HG02870 (cell line): ENCODE results near the gene CIB2.

ENCODE experiments used
- ATAC-seq: cut with Tn5 transposase; IDR thresholded peaks from one replicate; pipeline ENCODE4 v1.9.1; 2021; ENCODE audit warnings: mild to moderate bottlenecking, moderate library complexity; ENCODE audit not compliant: unreplicated experiment

The CIB2 gene

GRCh38 chr15:78149805-78150751 is 18.8 kb upstream of the CIB2 start:
- peak; percentile 25 for ATAC-seq

- ATAC-seq: peak; percentile 80
Measured at GRCh38 chr15:78149068-78149804, 18.0 kb upstream of the CIB2 start, which contains the start of gene IDH3A. IDH3A (plus strand) TSS chr15:78149362; CDS start chr15:78149404, 42 bp downstream.

- ATAC-seq: no peak
Measured at GRCh38 chr15:78148392-78149067, 17.3 kb upstream of the CIB2 start.

DNA sequence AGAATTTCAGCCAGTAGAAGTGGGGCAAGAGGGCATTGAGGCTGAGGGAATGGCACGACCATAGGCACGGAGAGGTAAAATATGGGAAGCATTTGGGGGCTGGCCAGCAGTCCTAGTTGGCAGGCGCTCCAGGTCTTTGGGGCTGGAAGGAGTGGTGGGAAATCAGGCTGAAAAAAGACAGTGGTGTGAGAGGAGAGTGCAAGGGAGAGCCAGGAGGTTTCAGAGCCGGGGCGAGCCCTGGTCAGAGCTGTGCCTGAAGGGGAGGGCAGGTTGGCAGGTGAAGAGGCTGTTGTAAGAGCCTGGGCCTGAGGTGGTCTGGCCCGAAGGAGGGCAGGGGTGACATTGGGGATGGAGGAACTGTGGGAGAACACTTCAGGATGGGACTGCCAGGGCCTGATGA is 16.3 kb upstream of the CIB2 start:
- no peak for ATAC-seq

DNA sequence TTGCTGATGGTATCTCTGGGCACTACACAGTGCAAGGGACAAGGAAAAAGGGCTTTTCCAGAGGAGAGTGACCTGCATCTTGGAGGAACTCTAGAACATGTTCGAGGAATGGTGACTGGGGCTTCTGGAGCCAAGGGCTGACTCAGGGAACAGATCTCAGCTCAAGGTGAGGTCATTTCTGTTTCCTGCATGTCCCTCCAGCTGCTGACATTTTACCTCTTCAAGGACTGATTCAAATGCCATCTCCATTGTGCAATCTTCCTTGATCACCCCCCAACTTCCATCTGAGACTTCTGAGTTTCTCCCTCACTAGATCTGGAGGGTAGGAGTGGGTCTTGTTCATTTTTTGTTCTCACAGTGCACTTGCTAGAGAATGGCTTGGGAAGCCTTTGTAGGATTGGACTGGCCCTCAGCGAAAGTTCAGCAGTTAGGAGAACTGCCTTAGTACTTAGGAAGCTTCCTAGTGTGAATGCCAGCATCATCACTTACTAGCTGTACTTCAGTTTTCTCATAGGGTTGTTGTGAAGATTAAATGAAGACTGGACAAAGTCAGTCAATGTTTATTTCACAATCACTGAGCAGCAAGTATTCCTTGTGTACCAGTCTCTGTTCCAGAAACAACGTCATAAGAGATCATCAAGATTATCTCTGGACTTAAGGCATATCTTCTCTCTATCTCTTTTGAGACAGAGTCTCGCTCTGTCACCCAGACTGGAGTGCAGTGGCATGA is 15.3 kb upstream of the CIB2 start:
- ATAC-seq: no peak

GRCh38 chr15:78142332-78142731 is 11.1 kb upstream of the CIB2 start:
- ATAC-seq: no peak

GRCh38 chr15:78140292-78140691 is 9.0 kb upstream of the CIB2 start:
- no peak for ATAC-seq

GRCh38 chr15:78139578-78139977 is 8.3 kb upstream of the CIB2 start:
- no peak for ATAC-seq

DNA sequence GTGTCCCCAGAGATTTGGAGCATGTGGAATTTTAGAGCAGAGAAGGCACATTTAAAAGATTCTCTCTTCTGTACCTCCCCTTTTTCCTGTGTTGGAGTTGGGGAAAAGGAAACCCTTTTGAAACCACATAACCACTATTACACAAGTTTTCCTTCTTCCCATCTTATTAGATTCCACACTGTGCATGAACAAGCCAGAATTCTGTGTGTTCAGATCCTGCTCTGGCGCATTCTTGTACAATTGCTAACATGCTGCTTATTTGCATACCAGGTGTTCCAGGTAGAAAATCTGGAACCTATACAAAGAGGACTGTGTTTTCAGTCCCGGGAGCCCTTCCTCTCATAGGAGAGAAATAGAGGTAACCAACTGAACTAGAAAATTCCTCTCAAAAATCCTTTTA is 2.6 kb upstream of the CIB2 start:
- ATAC-seq: no peak

GRCh38 chr15:78130466-78131294 is 565 bp downstream of the CIB2 start:
- ATAC-seq: peak; percentile 32

DNA sequence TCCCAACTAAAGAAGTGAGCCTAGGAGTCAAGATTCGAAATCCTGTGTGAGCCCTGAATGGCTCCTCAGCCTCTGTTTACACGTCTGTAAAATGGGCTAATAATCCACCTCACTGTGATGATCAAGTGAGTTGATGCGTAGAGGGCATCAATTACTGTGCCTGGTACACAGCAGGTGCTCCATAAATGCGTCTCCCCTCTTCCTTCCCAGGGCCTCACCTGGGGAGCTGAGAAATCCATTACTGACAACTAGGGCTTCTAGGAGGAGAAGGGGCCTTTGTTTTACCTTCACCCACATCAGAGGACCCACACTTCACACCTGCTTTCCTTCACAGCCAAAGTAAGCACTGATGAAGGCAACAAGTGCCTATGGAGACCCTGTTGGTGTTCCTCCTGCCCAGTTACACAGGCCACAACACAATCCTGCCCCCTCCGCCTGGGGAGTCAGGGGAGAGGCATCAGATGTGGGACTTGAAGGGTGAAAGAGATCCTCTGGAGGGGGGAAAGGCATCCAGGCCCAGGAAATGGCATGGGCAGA is 1.4 kb downstream of the CIB2 start:
- no peak for ATAC-seq

DNA sequence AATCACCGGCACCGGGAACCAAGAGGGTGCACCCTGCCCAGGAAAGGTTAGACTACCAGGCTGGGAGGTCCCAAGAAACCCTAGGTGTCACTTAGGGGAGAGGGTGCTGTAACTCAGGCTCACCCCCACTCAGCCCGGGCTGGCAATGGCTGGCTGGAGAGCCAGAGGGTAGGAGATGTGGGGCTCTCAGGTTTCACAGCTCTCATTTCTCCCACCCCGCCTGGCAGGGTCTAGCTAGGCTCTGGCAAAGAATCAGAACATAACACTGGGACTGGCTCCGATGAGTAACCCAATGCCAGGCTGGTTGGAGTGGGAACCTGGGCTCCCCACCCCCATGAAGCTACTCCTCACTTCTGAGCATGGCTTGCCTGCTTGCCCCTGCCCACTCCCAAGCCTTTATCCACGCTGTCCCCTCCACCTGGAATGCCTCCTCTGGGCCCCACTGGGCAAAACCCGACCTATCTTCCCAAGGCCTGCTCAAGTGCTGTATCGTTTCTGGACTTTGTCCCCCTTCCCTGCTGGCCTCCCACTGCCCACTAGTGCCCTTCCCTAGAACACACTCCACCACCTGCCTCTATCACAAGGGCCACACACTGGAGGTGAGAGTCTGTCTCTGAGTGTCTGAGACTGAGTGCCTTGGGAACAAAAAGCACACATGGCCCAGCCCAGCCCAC is 2.0 kb downstream of the CIB2 start:
- ATAC-seq: no peak

DNA sequence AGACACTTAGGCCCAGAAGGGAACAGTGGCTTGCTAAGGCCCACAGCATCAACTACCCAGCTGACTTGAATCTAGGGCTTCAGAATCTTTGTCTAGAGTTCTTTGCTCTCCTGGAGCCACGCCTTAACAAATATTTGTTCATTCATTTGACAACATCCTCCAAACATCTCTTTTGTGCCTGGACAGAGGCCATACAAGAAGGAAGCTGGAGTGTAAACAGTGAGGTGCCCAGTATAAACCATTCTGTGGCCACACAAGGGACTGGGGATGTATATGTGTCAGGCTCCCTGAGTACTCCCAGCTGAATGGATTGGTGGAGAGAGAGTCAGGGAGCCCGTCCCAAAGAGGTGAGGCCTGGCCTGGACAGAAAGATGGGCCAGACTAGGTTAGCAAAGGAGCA is 3.4 kb downstream of the CIB2 start:
- ATAC-seq: no peak

GRCh38 chr15:78125267-78125666 is 6.0 kb downstream of the CIB2 start:
- ATAC-seq: no peak

DNA sequence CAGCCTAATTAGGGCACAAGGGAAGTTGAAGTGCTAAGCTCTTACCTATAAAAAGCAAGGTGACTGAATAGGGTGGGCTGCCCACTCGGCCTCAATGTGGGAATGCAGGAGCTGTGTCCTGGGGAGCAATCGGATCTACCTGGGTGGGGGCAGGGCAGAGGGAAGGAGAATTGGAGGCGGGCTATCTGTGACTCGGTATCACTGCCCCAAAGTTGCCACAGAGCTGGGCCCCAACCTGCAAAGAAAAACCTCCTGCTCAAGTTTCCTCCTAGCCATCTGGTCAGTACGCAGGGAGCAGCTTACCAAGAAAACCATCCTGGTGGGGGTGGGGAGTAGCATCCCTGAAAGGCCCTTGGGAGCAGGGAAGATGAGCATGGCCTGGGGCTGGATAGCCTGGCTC is 10.7 kb downstream of the CIB2 start:
- ATAC-seq: no peak

- ATAC-seq: no peak
Measured at GRCh38 chr15:78112551-78112950, 18.7 kb downstream of the CIB2 start.

DNA sequence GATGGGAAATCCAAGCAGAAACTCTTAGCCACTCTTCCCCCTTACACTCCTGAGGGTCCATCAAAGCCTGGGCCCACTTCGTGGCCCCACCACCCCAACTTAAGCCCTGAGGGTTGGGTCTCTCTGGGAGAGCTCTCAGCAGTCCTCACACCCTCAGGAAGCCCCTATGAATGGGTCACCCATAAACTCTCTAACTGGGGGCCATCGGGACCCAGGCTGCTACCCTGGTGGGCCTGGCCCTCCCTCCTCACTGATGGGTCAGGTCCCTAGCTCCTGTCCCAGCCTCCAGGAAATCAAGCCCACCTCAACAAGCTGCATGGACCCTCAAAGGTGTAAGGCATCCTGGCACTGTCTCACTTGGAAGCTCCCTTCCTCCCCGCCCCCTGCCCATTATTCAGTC is 19.5 kb downstream of the CIB2 start:
- no peak for ATAC-seq

- ATAC-seq: no peak
Measured at GRCh38 chr15:78110916-78111475, 20.2 kb downstream of the CIB2 start.

DNA sequence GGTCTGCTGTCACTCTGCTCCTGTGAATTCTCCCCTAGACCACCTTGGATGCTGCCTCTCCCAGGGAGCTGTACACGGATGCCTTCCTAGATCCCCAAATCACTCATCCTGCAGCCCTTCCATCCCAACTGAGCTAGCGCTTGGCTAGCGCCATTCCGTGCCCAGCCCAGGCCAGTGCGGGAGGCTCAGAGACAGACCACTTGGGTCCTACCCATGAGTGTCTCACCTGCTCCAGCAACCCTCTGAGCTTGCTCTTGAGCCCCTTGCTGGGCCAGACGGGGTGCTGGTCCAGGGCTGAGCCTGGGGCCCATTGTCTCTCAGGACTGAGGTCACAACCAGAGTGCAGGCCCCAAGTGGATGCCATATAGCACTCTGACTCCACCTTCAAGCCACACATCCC is 21.1 kb downstream of the CIB2 start:
- no peak for ATAC-seq
